Neutrophil (primary cell): ENCODE measurements around the gene ANAPC7.

Experiments
- H3K27ac ChIP-seq: fragments of 200-600 bp; sonication (generic); 2 replicates; pipeline ENCODE4 v1.5.1; 2016; ENCODE audit warnings: mild to moderate bottlenecking, moderate library complexity
- H3K27me3 ChIP-seq: fragments of 200-600 bp; sonication (generic); 2 replicates; pipeline ENCODE4 v1.6.0; 2016; ENCODE audit warnings: mild to moderate bottlenecking
- H3K36me3 ChIP-seq: fragments of 200-600 bp; sonication (generic); 2 replicates; pipeline ENCODE4 v1.5.1; 2017
- H3K4me1 ChIP-seq, 2 experiments: fragments of 200-600 bp in 1 of 2; sonication (generic) in 1 of 2; 1 replicate in 1 of 2; 2 replicates in 1 of 2; pipeline versions ENCODE4 v1.5.1 to v1.6.1; 2013 to 2016; ENCODE audit warnings: low read depth in 1 of 2, low read length in 1 of 2, mild to moderate bottlenecking in 1 of 2, moderate library complexity in 1 of 2; ENCODE audit not compliant: control insufficient read depth in 1 of 2, insufficient read depth in 1 of 2
- H3K4me3 ChIP-seq, 2 experiments: fragments of 200-600 bp in 1 of 2; sonication (generic) in 1 of 2; 1 replicate in 1 of 2; 2 replicates in 1 of 2; pipeline ENCODE4 v1.5.1; 2013 to 2016; ENCODE audit warnings: low read depth in 1 of 2, low read length in 1 of 2, mild to moderate bottlenecking in 1 of 2, moderate library complexity in 1 of 2
- H3K9me3 ChIP-seq: fragments of 200-600 bp; sonication (generic); 2 replicates; pipeline ENCODE4 v1.5.1; 2016
- TF ChIP-seq, protein P1 (sequence below): fragments of 200-600 bp; sonication (generic); IDR thresholded peaks from 2 replicates; pipeline ENCODE4 v1.5.1; 2016; ENCODE audit warnings: antibody characterized with exemption

Gene ANAPC7

DNA sequence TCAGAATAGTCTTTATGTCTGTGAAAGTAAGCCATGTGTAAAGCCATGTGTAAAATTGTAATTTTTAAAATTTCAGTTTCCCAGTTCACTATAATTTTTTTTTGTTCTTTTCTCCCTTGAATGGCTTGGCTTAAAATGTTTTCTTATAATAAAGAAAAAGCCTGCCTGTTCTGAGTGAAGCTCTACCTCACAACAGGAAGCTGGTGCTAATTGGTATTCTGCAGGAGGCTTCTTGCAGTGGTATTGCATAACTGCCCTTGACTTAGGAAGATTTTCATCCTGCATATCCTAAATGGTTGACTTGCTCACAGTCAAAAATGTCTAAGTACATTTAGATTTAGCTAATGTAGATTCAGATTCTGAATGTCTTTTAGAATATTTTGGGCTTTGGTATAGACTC is 73.0 kb downstream of the ANAPC7 start:
- TF ChIP-seq, protein P1, sequence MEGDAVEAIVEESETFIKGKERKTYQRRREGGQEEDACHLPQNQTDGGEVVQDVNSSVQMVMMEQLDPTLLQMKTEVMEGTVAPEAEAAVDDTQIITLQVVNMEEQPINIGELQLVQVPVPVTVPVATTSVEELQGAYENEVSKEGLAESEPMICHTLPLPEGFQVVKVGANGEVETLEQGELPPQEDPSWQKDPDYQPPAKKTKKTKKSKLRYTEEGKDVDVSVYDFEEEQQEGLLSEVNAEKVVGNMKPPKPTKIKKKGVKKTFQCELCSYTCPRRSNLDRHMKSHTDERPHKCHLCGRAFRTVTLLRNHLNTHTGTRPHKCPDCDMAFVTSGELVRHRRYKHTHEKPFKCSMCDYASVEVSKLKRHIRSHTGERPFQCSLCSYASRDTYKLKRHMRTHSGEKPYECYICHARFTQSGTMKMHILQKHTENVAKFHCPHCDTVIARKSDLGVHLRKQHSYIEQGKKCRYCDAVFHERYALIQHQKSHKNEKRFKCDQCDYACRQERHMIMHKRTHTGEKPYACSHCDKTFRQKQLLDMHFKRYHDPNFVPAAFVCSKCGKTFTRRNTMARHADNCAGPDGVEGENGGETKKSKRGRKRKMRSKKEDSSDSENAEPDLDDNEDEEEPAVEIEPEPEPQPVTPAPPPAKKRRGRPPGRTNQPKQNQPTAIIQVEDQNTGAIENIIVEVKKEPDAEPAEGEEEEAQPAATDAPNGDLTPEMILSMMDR = no peak
- H3K27me3 ChIP-seq = no peaks in the 10 kb centered on the region
- H3K36me3 ChIP-seq = peaks cover 75% of the 10 kb centered on the region
- peak overlapping the region; percentile 26 for H3K27ac ChIP-seq
- H3K9me3 ChIP-seq = no peaks in the 10 kb centered on the region
- no peak overlapping the region for H3K4me3 ChIP-seq
- H3K4me1 ChIP-seq = peaks cover 6 to 7% of the 10 kb centered on the region in 2 experiments

GRCh38 chr12:110330124-110330523 is 73.4 kb downstream of the ANAPC7 start:
- Histone ChIP-seq H3K4me3 (no peak overlapping the region), H3K27me3 (no peaks in the 10 kb centered on the region), H3K36me3 (peaks cover 72% of the 10 kb centered on the region), H3K4me1 (peaks cover 6 to 7% of the 10 kb centered on the region in 2 experiments), H3K9me3 (no peaks in the 10 kb centered on the region), H3K27ac (peak overlapping the region; percentile 26)
- TF ChIP-seq, protein P1 = no peak

- Histone ChIP-seq H3K4me3 (no peak overlapping the region), H3K9me3 (no peaks in the 10 kb centered on the region), H3K27me3 (no peaks in the 10 kb centered on the region), H3K27ac (no peak overlapping the region), H3K36me3 (peaks cover 68% of the 10 kb centered on the region), H3K4me1 (peaks cover 6 to 7% of the 10 kb centered on the region in 2 experiments)
- TF ChIP-seq, protein P1 = no peak
These were observed 73.8 kb downstream of the ANAPC7 start for GRCh38 chr12:110329710-110330109.
